Activated CD4-positive, alpha-beta memory T cell treated with anti-CD3 and anti-CD28 coated beads for 36 hours (primary cell): Measurements from ENCODE around the gene DUSP28. TPM values are rescaled to one million over a fixed set of nuclear protein-coding genes. Genes with fewer than 3 reads are reported as not detected.

Source experiments
- CTCF ChIA-PET: fragments of 350-600 bp; sonication (Branson Sonifier 250); formaldehyde crosslinking; loops from one replicate; lab custom pipeline; 2021; ENCODE audit warnings: antibody characterized with exemption, inconsistent platforms; lab: Charles Lee
- POLR2A ChIA-PET: fragments of 350-600 bp; sonication (Branson Sonifier 250); formaldehyde crosslinking; loops from one replicate; lab custom pipeline; 2021; ENCODE audit warnings: antibody characterized with exemption; lab: Charles Lee
- DNase-seq: peaks from one replicate; pipeline ENCODE4 v3.0.0-alpha.2; 2020
- H3K27ac Mint-ChIP-seq: one replicate; pipeline ENCODE4 v1.8.0; 2021; ENCODE audit warnings: mixed read lengths
- H3K27me3 Mint-ChIP-seq: one replicate; pipeline ENCODE4 v1.8.0; 2021; ENCODE audit warnings: mixed read lengths
- H3K36me3 Mint-ChIP-seq: one replicate; pipeline ENCODE4 v1.8.0; 2021; ENCODE audit warnings: mixed read lengths
- H3K4me1 Mint-ChIP-seq: one replicate; pipeline ENCODE4 v1.8.0; 2021; ENCODE audit warnings: low read depth, mixed read lengths
- H3K4me3 Mint-ChIP-seq: one replicate; pipeline ENCODE4 v1.8.0; 2021; ENCODE audit warnings: mild to moderate bottlenecking, mixed read lengths
- H3K9me3 Mint-ChIP-seq: one replicate; pipeline ENCODE4 v1.8.0; 2021; ENCODE audit warnings: mixed read lengths
- intact Hi-C: fragments of 100-400 bp; cut with micrococcal nuclease; formaldehyde crosslinking; loops from one replicate; pipeline ENCODE4 v1.15.1; 2023
- total RNA-seq, 2 experiments: library from RNA; stranded (reverse); gene quantifications; one replicate each; pipeline ENCODE4 v1.2.3, GENCODE V29; 2021

The DUSP28 gene
- total RNA-seq, 2 experiments from 2014 or later, result 4.1 to 4.2 TPM

DNA sequence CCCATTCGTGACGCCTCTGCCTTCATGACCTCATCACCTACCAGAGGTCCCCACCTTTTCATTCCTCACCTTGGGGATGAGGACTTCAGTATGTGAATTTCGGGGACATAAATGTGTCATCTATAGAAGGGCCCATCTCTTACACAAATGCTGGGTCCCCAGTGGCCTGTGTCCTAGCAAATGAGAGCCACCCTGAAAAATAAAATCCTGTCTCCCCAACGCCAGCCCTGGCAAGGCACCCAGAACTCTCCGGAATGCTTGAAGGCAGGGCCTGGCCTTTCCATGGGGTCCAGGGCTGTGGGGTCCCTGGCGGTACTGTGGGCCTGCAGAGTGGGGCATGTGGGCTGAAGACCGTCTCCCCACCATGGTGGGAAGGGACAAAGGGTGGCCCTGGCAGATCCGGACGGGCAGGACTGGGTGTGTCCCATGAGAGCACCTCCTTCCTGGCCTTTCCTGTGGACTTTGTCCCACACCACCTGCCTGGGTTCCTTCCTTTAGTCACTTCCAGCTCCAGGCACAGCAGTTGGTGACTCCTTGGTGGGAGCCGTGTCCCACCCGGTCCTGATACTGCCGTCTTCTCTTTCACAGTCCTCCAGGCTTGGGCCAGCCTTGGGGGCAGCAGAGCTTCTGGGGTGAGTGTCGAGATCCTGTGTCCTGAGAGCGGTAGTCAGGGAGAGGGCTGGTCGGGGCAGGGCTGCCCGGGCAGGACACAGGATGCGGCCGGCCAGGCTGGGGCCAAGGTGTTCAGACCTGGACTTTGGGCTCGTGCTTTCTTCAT lies 45.0 kb downstream of the DUSP28 start:
- H3K4me1 Mint-ChIP-seq, result peaks cover 3% of the 10 kb centered on the region
- POLR2A ChIA-PET, result interaction anchor here (1.2 kb wide), 1 partner anchor 25 kb away, joined by 4 read pairs; no protein-coding TSS in a partner anchor
- intact Hi-C loops, result no loop called here
- no peak overlapping the region for H3K27ac Mint-ChIP-seq
- CTCF ChIA-PET, result no interaction called here
- no peak overlapping the region for H3K4me3 Mint-ChIP-seq
- H3K27me3 Mint-ChIP-seq, result no peaks in the 10 kb centered on the region
- no peaks in the 10 kb centered on the region for H3K9me3 Mint-ChIP-seq
- H3K36me3 Mint-ChIP-seq, result peaks cover under 1% of the 10 kb centered on the region
- DNase-seq, result no peak

- Mint-ChIP-seq H3K9me3 (no peaks in the 10 kb centered on the region), H3K4me1 (peaks cover 3% of the 10 kb centered on the region), H3K27me3 (no peaks in the 10 kb centered on the region), H3K4me3 (no peak overlapping the region), H3K36me3 (no peaks in the 10 kb centered on the region), H3K27ac (no peak overlapping the region)
- CTCF ChIA-PET, result interaction anchor here (1.3 kb wide), 1 partner anchor 92 kb away, joined by 3 read pairs; no protein-coding TSS in a partner anchor
- intact Hi-C loops, result no loop called here
- no peak for DNase-seq
- POLR2A ChIA-PET, result interaction anchor here (1.2 kb wide), 1 partner anchor 26 kb away, joined by 4 read pairs; no protein-coding TSS in a partner anchor
Observed at GRCh38 chr2:240605867-240606743, 45.9 kb downstream of the DUSP28 start.

DNA sequence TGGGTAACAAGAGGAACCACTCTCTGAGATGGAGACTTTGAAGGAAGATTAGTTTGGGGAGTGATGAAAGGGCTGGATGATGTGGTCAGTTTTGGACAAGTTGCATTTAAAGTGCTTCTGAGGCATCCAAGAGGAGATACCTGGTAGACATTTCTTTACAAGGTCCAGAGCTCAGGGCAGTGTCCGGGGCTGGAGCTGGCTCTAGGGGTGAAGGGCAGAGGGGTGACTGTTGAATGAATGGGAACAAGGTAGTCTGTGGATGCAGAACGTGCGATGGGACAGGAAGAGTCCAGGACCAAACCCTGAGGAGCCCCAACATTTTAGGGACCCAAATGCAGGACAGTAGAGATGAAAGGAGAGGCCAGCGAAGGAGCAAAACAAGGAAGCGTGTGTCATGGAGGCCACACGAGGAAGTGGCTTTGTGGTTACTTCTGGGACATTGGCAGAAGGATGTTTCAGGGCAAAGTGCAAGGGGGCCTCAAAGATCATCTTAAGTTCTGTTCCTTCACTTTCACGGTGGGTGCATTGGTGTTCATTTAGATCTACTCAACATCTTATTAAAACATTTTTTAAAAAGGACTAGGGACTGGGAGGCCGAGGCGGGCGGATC lies 51.5 kb downstream of the DUSP28 start:
- peak; percentile 36 for DNase-seq
- CTCF ChIA-PET, result no interaction called here
- H3K4me3 Mint-ChIP-seq, result no peak overlapping the region

More for the DNA sequence above, 51.5 kb downstream of the DUSP28 start:
- Mint-ChIP-seq H3K27me3 (no peaks in the 10 kb centered on the region), H3K27ac (no peak overlapping the region), H3K36me3 (peaks cover 2% of the 10 kb centered on the region), H3K9me3 (peaks cover 1% of the 10 kb centered on the region), H3K4me1 (peaks cover 11% of the 10 kb centered on the region)
- intact Hi-C loops, result no loop called here
- POLR2A ChIA-PET, result no interaction called here

Other genes with a start within 250 kb of the DUSP28 start
- gene GPC1, start 124.7 kb upstream of the DUSP28 start, total RNA-seq, result 1 to 10 TPM; 4.7 to 4.9 TPM
- gene ANKMY1, start 2.4 kb upstream of the DUSP28 start, total RNA-seq, result 10 to 100 TPM; 18.4 to 19.1 TPM
- gene RNPEPL1, start 8.1 kb downstream of the DUSP28 start, total RNA-seq, result 10 to 100 TPM; 55.2 to 56.0 TPM
- gene CAPN10, start 26.4 kb downstream of the DUSP28 start, total RNA-seq, result 10 to 100 TPM; 32.6 to 33.9 TPM
- 1 to 10 TPM; 3.4 to 4.7 TPM for gene GPR35, start 65.1 kb downstream of the DUSP28 start, total RNA-seq
- gene AQP12B, start 122.5 kb downstream of the DUSP28 start, total RNA-seq, result not detected
- gene AQP12A, start 131.5 kb downstream of the DUSP28 start, total RNA-seq, result not detected